HEK293 (cell line): Measurements from ENCODE around the gene PLA2G5.

Experiments
- CTCF ChIA-PET: fragments of 350-600 bp; formaldehyde crosslinking; extraction: SDS; loops from one replicate; lab custom pipeline; 2021; ENCODE audit warnings: antibody characterized with exemption; lab: Yijun Ruan, JAX
- POLR2A ChIA-PET: fragments of 300-600 bp; formaldehyde crosslinking; extraction: SDS; loops from one replicate; lab custom pipeline; 2020; ENCODE audit warnings: antibody characterized with exemption, inconsistent platforms; lab: Yijun Ruan, JAX
- H3K27ac ChIP-seq: fragments of 200-500 bp; sonication (Bioruptor generic); 2 replicates; pipeline ENCODE4 v1.5.1; 2014; ENCODE audit warnings: low read depth, low read length, control low read depth, inconsistent platforms; ENCODE audit errors: extremely low read depth
- H3K36me3 ChIP-seq, 2 experiments: fragments of 200-500 bp in 1 of 2; sonication (Bioruptor generic) in 1 of 2; 1 replicate in 1 of 2; 2 replicates in 1 of 2; pipeline ENCODE4 v1.5.1; 2014 to 2017; ENCODE audit warnings: inconsistent platforms in 2 of 2, low read length in 2 of 2; ENCODE audit not compliant: control insufficient read depth in 2 of 2, insufficient read depth in 1 of 2
- H3K4me1 ChIP-seq: fragments of 200-500 bp; sonication (Bioruptor generic); 2 replicates; pipeline ENCODE4 v1.5.1; 2014; ENCODE audit warnings: mild to moderate bottlenecking, low read length, inconsistent platforms; ENCODE audit not compliant: control insufficient read depth, insufficient read depth
- H3K4me3 ChIP-seq: 2 replicates; pipeline ENCODE4 v1.5.1; 2011; ENCODE audit warnings: low read depth, mild to moderate bottlenecking, control low read depth, low read length, moderate library complexity
- H3K9me3 ChIP-seq: fragments of 200-500 bp; sonication (Bioruptor generic); 2 replicates; pipeline ENCODE4 v1.5.1; 2014; ENCODE audit warnings: low read depth, low read length, inconsistent platforms; ENCODE audit not compliant: control insufficient read depth, insufficient read depth
- BCL11B ChIP-seq: fragments of 450-650 bp; formaldehyde crosslinking; IDR thresholded peaks from 2 replicates; pipeline ENCODE4 v1.5.1; 2016; ENCODE audit warnings: low read depth, missing biosample characterization, missing genetic modification characterization
- GLI2 ChIP-seq: fragments of 450-650 bp; formaldehyde crosslinking; IDR thresholded peaks from 2 replicates; pipeline ENCODE4; 2017; ENCODE audit warnings: missing biosample characterization, missing genetic modification characterization, low read depth, borderline replicate concordance
- HOXC10 ChIP-seq: sonication (generic); formaldehyde crosslinking; IDR thresholded peaks from 2 replicates; pipeline ENCODE4 v1.8.1; 2023; ENCODE audit warnings: mild to moderate bottlenecking, missing genetic modification reagents
- KLF7 ChIP-seq: fragments of 450-650 bp; formaldehyde crosslinking; IDR thresholded peaks from 2 replicates; pipeline ENCODE4 v1.5.1; 2016; ENCODE audit warnings: missing biosample characterization, missing genetic modification characterization, borderline replicate concordance
- RBAK ChIP-seq: fragments of 450-650 bp; formaldehyde crosslinking; IDR thresholded peaks from 2 replicates; pipeline ENCODE4 v1.5.1; 2016; ENCODE audit warnings: missing biosample characterization, missing genetic modification characterization
- TRIM28 ChIP-seq: IDR thresholded peaks from 2 replicates; pipeline ENCODE4 v1.6.1; 2011; ENCODE audit warnings: low read length, control low read depth, borderline replicate concordance
- ZNF10 ChIP-seq: fragments of 450-650 bp; formaldehyde crosslinking; IDR thresholded peaks from 2 replicates; pipeline ENCODE4 v1.5.1; 2017; ENCODE audit warnings: missing biosample characterization, missing genetic modification characterization
- ZNF148 ChIP-seq: fragments of 450-650 bp; formaldehyde crosslinking; IDR thresholded peaks from 2 replicates; pipeline ENCODE4 v1.5.0; 2017; ENCODE audit warnings: missing biosample characterization, missing genetic modification characterization, borderline replicate concordance
- ZNF155 ChIP-seq: fragments of 450-650 bp; formaldehyde crosslinking; IDR thresholded peaks from 2 replicates; pipeline ENCODE4 v1.5.1; 2016; ENCODE audit warnings: missing biosample characterization, missing genetic modification characterization
- ZNF174 ChIP-seq: fragments of 450-650 bp; formaldehyde crosslinking; IDR thresholded peaks from 2 replicates; pipeline ENCODE4 v1.5.0; 2017; ENCODE audit warnings: missing biosample characterization, mild to moderate bottlenecking, missing genetic modification characterization
- ZNF223 ChIP-seq: fragments of 450-650 bp; formaldehyde crosslinking; IDR thresholded peaks from 2 replicates; pipeline ENCODE4 v1.5.1; 2016; ENCODE audit warnings: missing biosample characterization, missing genetic modification characterization
- ZNF324 ChIP-seq: fragments of 450-650 bp; formaldehyde crosslinking; IDR thresholded peaks from 2 replicates; pipeline ENCODE4 v1.5.1; 2016; ENCODE audit warnings: missing biosample characterization, missing genetic modification characterization
- ZNF391 ChIP-seq: fragments of 450-650 bp; formaldehyde crosslinking; IDR thresholded peaks from 2 replicates; pipeline ENCODE4 v1.5.1; 2016; ENCODE audit warnings: low read depth, missing biosample characterization, missing genetic modification characterization, borderline replicate concordance
- ZNF426 ChIP-seq: fragments of 450-650 bp; formaldehyde crosslinking; IDR thresholded peaks from 2 replicates; pipeline ENCODE4 v1.5.1; 2017; ENCODE audit warnings: missing biosample characterization, missing genetic modification characterization, mild to moderate bottlenecking, inconsistent platforms, moderate library complexity
- ZNF501 ChIP-seq: fragments of 450-650 bp; formaldehyde crosslinking; IDR thresholded peaks from 2 replicates; pipeline ENCODE4 v1.5.1; 2016; ENCODE audit warnings: missing biosample characterization, missing genetic modification characterization
- ZNF624 ChIP-seq: fragments of 450-650 bp; formaldehyde crosslinking; IDR thresholded peaks from 2 replicates; pipeline ENCODE4 v1.5.1; 2017; ENCODE audit warnings: missing biosample characterization, missing genetic modification characterization
- ZNF670 ChIP-seq: fragments of 450-650 bp; formaldehyde crosslinking; IDR thresholded peaks from 2 replicates; pipeline ENCODE4 v1.5.1; 2016; ENCODE audit warnings: missing biosample characterization, missing genetic modification characterization, low read depth
- TF ChIP-seq, protein P1 (sequence below): fragments of 450-650 bp; formaldehyde crosslinking; conservative IDR thresholded peaks from 2 replicates; pipeline ENCODE4 v1.5.1; 2016; ENCODE audit warnings: low read depth, missing biosample characterization, missing genetic modification characterization
- TF ChIP-seq, protein P2 (sequence below): fragments of 450-650 bp; formaldehyde crosslinking; IDR thresholded peaks from 2 replicates; pipeline ENCODE4 v1.5.1; 2016; ENCODE audit warnings: missing biosample characterization, missing genetic modification characterization

Gene PLA2G5

GRCh38 chr1:20031161-20031560 is 38.8 kb upstream of the PLA2G5 start:
- TF ChIP-seq ZNF155 (tag by site-specific recombination) (no peak), ZNF148 (tag by site-specific recombination) (no peak), ZNF391 (tag by site-specific recombination) (no peak), TRIM28 (no peak)
- H3K36me3 ChIP-seq = no peaks in the 10 kb centered on the region
- POLR2A ChIA-PET = no interaction called here
- H3K4me3 ChIP-seq = no peak overlapping the region
- no peak overlapping the region for H3K27ac ChIP-seq
- no peaks in the 10 kb centered on the region for H3K9me3 ChIP-seq
- H3K4me1 ChIP-seq = no peaks in the 10 kb centered on the region
- CTCF ChIA-PET = no interaction called here

- no peaks in the 10 kb centered on the region for H3K9me3 ChIP-seq
- H3K4me1 ChIP-seq = no peaks in the 10 kb centered on the region
- ChIA-PET POLR2A (no interaction called here), CTCF (no interaction called here)
- H3K4me3 ChIP-seq = no peak overlapping the region
- no peaks in the 10 kb centered on the region for H3K36me3 ChIP-seq
- TF ChIP-seq BCL11B = no peak
- TF ChIP-seq, protein P1, sequence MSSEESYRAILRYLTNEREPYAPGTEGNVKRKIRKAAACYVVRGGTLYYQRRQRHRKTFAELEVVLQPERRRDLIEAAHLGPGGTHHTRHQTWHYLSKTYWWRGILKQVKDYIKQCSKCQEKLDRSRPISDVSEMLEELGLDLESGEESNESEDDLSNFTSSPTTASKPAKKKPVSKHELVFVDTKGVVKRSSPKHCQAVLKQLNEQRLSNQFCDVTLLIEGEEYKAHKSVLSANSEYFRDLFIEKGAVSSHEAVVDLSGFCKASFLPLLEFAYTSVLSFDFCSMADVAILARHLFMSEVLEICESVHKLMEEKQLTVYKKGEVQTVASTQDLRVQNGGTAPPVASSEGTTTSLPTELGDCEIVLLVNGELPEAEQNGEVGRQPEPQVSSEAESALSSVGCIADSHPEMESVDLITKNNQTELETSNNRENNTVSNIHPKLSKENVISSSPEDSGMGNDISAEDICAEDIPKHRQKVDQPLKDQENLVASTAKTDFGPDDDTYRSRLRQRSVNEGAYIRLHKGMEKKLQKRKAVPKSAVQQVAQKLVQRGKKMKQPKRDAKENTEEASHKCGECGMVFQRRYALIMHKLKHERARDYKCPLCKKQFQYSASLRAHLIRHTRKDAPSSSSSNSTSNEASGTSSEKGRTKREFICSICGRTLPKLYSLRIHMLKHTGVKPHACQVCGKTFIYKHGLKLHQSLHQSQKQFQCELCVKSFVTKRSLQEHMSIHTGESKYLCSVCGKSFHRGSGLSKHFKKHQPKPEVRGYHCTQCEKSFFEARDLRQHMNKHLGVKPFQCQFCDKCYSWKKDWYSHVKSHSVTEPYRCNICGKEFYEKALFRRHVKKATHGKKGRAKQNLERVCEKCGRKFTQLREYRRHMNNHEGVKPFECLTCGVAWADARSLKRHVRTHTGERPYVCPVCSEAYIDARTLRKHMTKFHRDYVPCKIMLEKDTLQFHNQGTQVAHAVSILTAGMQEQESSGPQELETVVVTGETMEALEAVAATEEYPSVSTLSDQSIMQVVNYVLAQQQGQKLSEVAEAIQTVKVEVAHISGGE (tag by site-specific recombination) = no peak
- no peak for TF ChIP-seq ZNF670 (tag by site-specific recombination)
- no peak for TF ChIP-seq HOXC10 (CRISPR knock-in tag)
- H3K27ac ChIP-seq = no peak overlapping the region
Measured at GRCh38 chr1:20031836-20032235, 38.2 kb upstream of the PLA2G5 start.

GRCh38 chr1:20032425-20032824 is 37.6 kb upstream of the PLA2G5 start:
- CTCF ChIA-PET = no interaction called here
- no peak overlapping the region for H3K4me3 ChIP-seq
- TF ChIP-seq, protein P2, sequence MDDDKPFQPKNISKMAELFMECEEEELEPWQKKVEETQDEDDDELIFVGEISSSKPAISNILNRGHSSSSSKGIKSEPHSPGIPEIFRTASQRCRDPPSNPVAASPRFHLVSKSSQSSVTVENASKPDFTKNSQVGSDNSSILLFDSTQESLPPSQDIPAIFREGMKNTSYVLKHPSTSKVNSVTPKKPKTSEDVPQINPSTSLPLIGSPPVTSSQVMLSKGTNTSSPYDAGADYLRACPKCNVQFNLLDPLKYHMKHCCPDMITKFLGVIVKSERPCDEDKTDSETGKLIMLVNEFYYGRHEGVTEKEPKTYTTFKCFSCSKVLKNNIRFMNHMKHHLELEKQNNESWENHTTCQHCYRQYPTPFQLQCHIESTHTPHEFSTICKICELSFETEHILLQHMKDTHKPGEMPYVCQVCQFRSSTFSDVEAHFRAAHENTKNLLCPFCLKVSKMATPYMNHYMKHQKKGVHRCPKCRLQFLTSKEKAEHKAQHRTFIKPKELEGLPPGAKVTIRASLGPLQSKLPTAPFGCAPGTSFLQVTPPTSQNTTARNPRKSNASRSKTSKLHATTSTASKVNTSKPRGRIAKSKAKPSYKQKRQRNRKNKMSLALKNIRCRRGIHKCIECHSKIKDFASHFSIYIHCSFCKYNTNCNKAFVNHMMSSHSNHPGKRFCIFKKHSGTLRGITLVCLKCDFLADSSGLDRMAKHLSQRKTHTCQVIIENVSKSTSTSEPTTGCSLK (tag by site-specific recombination) = no peak
- TF ChIP-seq ZNF501 (tag by site-specific recombination) (no peak), ZNF426 (tag by site-specific recombination) (no peak), ZNF624 (no peak), ZNF174 (tag by site-specific recombination) (no peak), KLF7 (tag by site-specific recombination) (no peak), RBAK (tag by site-specific recombination) (no peak), ZNF223 (no peak), ZNF10 (tag by site-specific recombination) (no peak), ZNF324 (no peak), GLI2 (tag by site-specific recombination) (no peak)
- TF ChIP-seq, all 188 proteins: peak for 0
- H3K4me1 ChIP-seq = no peaks in the 10 kb centered on the region
- no peak overlapping the region for H3K27ac ChIP-seq
- no peaks in the 10 kb centered on the region for H3K9me3 ChIP-seq
- H3K36me3 ChIP-seq = no peaks in the 10 kb centered on the region
- POLR2A ChIA-PET = no interaction called here
